Suprapubic skin (tissue), 4 donors: Measurements from ENCODE around the gene ERC2. TPM values are rescaled to one million over a fixed set of nuclear protein-coding genes. Genes with fewer than 3 reads are reported as not detected.

Experiments
- DNase-seq, 2 donors: peaks; one replicate each; pipeline ENCODE4 v3.0.0-alpha.2; 2019; ENCODE audit warnings: low spot score in 2 of 2
- H3K27ac ChIP-seq: fragments of 200-600 bp; sonication (generic); one replicate; pipeline ENCODE4 v1.5.1; 2019
- H3K27me3 ChIP-seq: fragments of 200-600 bp; sonication (generic); one replicate; pipeline ENCODE4 v1.5.1; 2019
- H3K36me3 ChIP-seq: fragments of 200-600 bp; sonication (generic); one replicate; pipeline ENCODE4 v1.5.1; 2019
- H3K4me1 ChIP-seq: fragments of 200-600 bp; sonication (generic); one replicate; pipeline ENCODE4 v1.5.1; 2019
- H3K4me3 ChIP-seq: fragments of 200-600 bp; sonication (generic); one replicate; pipeline ENCODE4 v1.5.1; 2019; ENCODE audit warnings: mild to moderate bottlenecking
- H3K9me3 ChIP-seq: fragments of 200-600 bp; sonication (generic); one replicate; pipeline ENCODE4 v1.5.1; 2019
- EP300 ChIP-seq: sonication (generic); formaldehyde crosslinking; IDR thresholded peaks from one replicate; pipeline ENCODE4 v1.6.1; 2017; ENCODE audit warnings: antibody characterized with exemption
- POLR2A ChIP-seq, 2 donors: fragments of 450-650 bp; IDR thresholded peaks; one replicate each; pipeline ENCODE4 v1.6.1; 2017; ENCODE audit warnings: antibody characterized with exemption in 2 of 2, mild to moderate bottlenecking in 2 of 2, moderate library complexity in 2 of 2
- POLR2AphosphoS5 ChIP-seq, 3 donors: sonication (generic); formaldehyde crosslinking; IDR thresholded peaks; one replicate each; pipeline ENCODE4 v1.6.1; 2017; ENCODE audit warnings: antibody characterized with exemption in 3 of 3
- WGBS: methylation state at CpG from one replicate; pipeline ENCODE4 v1.1.5; 2018; 5-methylcytosine and 5-hydroxymethylcytosine counted together
- total RNA-seq, 4 donors: library from RNA; depleted of rRNA; stranded (reverse); fragments of >200 nt; gene quantifications; one replicate each; pipeline ENCODE4 v1.1.0, GENCODE V29; 2016
- TF ChIP-seq, protein P1 (sequence below), 2 donors: fragments of 200-600 bp in 1 of 2; fragments of 450-650 bp in 1 of 2; sonication (generic) in 1 of 2; IDR thresholded peaks; one replicate each; pipeline ENCODE4 v1.5.1; 2016 to 2019; ENCODE audit warnings: antibody characterized with exemption in 2 of 2, mild to moderate bottlenecking in 1 of 2, moderate library complexity in 1 of 2

Gene ERC2
- total RNA-seq, 4 donors from 2014 or later: 0.21 TPM; not detected in 3

DNA sequence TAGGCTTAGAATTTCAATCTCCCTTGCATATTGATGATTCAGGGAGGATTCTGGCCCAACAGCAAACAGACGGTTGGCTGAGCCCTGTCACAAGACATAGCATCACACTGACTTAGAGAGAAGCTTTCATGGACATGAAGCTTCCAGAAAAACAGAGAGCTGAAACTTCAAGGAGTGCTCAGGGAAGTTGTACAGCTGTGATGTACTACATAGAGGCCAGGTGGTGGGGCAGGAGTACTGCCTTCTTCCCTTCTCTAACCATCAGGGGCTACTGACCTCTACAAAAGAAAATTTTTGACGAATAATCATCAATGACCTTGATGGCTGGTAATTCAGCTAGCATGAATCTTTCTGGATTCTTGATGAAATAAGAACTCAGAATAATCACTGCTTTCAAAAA lies 378.5 kb downstream of the ERC2 start:
- WGBS: 98% methylated on average over 2 of the region's 2 CpGs

DNA sequence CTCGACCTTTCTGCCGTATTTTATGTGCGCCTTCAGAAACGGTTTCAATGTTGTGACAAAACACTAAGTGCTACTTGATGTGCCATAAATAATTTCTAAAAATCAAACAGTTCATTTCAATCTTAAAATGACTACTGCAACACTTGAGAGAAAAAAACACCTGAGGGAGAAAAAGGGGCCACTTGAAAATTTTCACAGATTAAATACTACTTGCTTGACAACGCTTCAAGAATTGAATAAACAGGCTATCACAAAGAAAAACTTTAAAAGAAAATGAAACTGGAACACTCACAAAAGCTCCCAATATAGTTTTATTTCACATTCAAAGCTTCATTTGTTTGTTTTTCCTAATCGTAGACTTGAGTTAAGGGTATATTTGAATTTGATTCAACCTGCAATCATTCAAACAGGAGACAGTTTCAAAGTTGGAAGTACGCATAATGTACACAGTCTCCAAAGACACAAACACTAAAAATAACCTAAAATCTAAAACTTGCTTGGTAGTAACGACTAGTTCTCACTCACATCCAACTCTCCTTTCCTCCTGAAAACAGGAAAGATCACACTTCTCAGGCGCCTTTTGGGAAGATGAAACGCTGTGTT lies 380.7 kb downstream of the ERC2 start:
- DNase-seq: no peak
- no peak for TF ChIP-seq EP300
- TF ChIP-seq POLR2A (IDR thresholded peaks at IDR 0.05): no peak
- no peak for TF ChIP-seq POLR2AphosphoS5 (IDR thresholded peaks at IDR 0.05)
- TF ChIP-seq, protein P1, sequence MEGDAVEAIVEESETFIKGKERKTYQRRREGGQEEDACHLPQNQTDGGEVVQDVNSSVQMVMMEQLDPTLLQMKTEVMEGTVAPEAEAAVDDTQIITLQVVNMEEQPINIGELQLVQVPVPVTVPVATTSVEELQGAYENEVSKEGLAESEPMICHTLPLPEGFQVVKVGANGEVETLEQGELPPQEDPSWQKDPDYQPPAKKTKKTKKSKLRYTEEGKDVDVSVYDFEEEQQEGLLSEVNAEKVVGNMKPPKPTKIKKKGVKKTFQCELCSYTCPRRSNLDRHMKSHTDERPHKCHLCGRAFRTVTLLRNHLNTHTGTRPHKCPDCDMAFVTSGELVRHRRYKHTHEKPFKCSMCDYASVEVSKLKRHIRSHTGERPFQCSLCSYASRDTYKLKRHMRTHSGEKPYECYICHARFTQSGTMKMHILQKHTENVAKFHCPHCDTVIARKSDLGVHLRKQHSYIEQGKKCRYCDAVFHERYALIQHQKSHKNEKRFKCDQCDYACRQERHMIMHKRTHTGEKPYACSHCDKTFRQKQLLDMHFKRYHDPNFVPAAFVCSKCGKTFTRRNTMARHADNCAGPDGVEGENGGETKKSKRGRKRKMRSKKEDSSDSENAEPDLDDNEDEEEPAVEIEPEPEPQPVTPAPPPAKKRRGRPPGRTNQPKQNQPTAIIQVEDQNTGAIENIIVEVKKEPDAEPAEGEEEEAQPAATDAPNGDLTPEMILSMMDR (IDR thresholded peaks at IDR 0.05): no peak
- WGBS: 63% methylated on average over 10 of the region's 10 CpGs
- H3K4me3 ChIP-seq: no peak overlapping the region
- H3K27me3 ChIP-seq: no peaks in the 10 kb centered on the region
- no peaks in the 10 kb centered on the region for H3K4me1 ChIP-seq
- no peaks in the 10 kb centered on the region for H3K9me3 ChIP-seq
- no peaks in the 10 kb centered on the region for H3K36me3 ChIP-seq
- H3K27ac ChIP-seq: no peak overlapping the region

More for the DNA sequence above, 378.5 kb downstream of the ERC2 start:
- H3K4me1 ChIP-seq: no peaks in the 10 kb centered on the region
- no peak for DNase-seq
- H3K4me3 ChIP-seq: no peak overlapping the region
- H3K27me3 ChIP-seq: no peaks in the 10 kb centered on the region
- no peaks in the 10 kb centered on the region for H3K9me3 ChIP-seq
- TF ChIP-seq, protein P1 (IDR thresholded peaks at IDR 0.05): no peak
- TF ChIP-seq EP300 (no peak), POLR2A (IDR thresholded peaks at IDR 0.05) (no peak)
- H3K27ac ChIP-seq: no peak overlapping the region
- no peaks in the 10 kb centered on the region for H3K36me3 ChIP-seq

GRCh38 chr3:56086355-56086754 lies 381.9 kb downstream of the ERC2 start:
- TF ChIP-seq EP300 (no peak), POLR2A (IDR thresholded peaks at IDR 0.05) (no peak), POLR2AphosphoS5 (IDR thresholded peaks at IDR 0.05) (no peak)
- TF ChIP-seq, protein P1 (IDR thresholded peaks at IDR 0.05): no peak
- H3K9me3 ChIP-seq: no peaks in the 10 kb centered on the region
- H3K4me3 ChIP-seq: no peak overlapping the region
- H3K4me1 ChIP-seq: no peaks in the 10 kb centered on the region
- WGBS: 72% methylated on average over 1 of the region's 1 CpG
- DNase-seq: no peak
- no peak overlapping the region for H3K27ac ChIP-seq
- H3K36me3 ChIP-seq: no peaks in the 10 kb centered on the region
- H3K27me3 ChIP-seq: no peaks in the 10 kb centered on the region

DNA sequence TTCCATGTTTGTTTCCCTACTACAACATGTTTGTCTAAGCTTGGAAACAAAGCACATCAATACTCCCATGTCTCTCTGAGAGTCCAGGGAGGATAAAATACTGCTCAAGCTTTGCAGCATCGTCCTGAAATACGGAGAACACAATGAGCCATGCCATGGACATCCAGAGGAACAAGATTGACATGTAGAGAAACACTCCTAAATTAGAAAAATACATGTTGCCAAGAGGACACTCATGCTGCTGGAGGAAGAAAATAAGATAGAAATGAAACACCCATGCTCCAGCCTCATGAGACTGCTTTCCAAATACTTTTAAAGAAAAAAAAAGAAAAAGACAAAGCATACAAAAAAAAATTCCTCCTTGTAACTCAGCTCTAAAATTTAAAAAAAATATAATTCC lies 387.0 kb downstream of the ERC2 start:
- Histone ChIP-seq H3K4me1 (peaks cover 3% of the 10 kb centered on the region), H3K36me3 (no peaks in the 10 kb centered on the region), H3K27ac (no peak overlapping the region), H3K9me3 (no peaks in the 10 kb centered on the region), H3K4me3 (no peak overlapping the region), H3K27me3 (no peaks in the 10 kb centered on the region)
- TF ChIP-seq POLR2A (IDR thresholded peaks at IDR 0.05): no peak
- TF ChIP-seq POLR2AphosphoS5 (IDR thresholded peaks at IDR 0.05): no peak
- TF ChIP-seq, protein P1 (IDR thresholded peaks at IDR 0.05): no peak
- TF ChIP-seq EP300: no peak
- WGBS: 68% methylated on average over 2 of the region's 2 CpGs
- no peak for DNase-seq

GRCh38 chr3:56076746-56077145 lies 391.5 kb downstream of the ERC2 start:
- H3K4me1 ChIP-seq: peaks cover 13% of the 10 kb centered on the region
- H3K9me3 ChIP-seq: no peaks in the 10 kb centered on the region
- DNase-seq: no peak
- H3K27me3 ChIP-seq: no peaks in the 10 kb centered on the region
- no peak overlapping the region for H3K27ac ChIP-seq
- no peak overlapping the region for H3K4me3 ChIP-seq
- H3K36me3 ChIP-seq: no peaks in the 10 kb centered on the region
- 39% methylated on average over 2 of the region's 2 CpGs for WGBS
- TF ChIP-seq POLR2A (IDR thresholded peaks at IDR 0.05) (no peak), POLR2AphosphoS5 (IDR thresholded peaks at IDR 0.05) (peak in 1 of 3 donors; percentile 60), EP300 (no peak)
- TF ChIP-seq, protein P1 (IDR thresholded peaks at IDR 0.05): no peak
